ENCODE results near the gene PTGDS. TPM values are rescaled to one million over a fixed set of nuclear protein-coding genes. Genes with fewer than 3 reads are reported as not detected.

The PTGDS gene
- total RNA-seq, 1 experiment from 2014 or later, result 0.24 TPM

DNA sequence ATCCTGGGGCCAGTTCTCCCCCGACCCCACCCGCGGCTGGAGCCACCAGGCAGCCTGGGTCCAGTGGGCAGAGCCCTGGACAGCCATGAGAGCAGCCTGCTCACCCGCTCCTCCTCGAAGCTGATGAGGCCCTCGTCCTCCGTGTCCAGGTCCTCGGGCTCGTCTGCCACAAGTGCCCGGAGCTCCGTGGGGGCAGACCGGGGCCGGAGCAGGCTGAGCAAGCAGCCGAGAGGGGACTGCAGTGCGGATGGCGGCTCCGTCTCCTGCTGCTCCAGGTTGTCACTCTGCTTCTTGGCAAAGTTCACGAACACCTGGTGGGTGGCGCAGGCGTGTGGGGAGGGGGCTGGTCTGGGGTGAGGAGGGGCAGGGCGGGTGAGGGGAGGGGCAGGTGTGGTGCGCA is 31.0 kb downstream of the PTGDS start:
- no peak for DNase-seq (ENCODE audit: low read depth)

DNA sequence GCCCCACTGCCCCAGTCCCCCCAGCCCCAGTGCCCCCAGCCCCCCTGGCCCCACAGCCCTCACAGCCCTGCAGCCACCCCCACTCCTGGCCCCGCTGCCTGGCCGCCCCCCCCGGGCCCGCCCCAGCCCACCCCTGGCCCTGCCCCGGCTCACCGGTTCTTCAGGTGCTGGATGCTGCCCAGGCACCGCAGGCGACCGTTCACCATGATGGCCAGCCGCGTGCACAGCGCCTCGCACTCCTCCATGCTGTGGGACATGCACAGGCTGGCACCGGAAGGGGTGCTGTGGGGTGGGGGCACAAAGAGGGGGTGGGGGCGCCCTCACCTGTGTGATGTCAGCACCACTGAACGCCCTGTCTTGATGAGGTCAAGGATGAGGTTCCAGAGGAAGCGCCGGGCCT is 31.9 kb downstream of the PTGDS start:
- DNase-seq (ENCODE audit: low read depth), result no peak

- DNase-seq (ENCODE audit: low read depth), result no peak
These were observed 32.8 kb downstream of the PTGDS start for GRCh38 chr9:137009938-137010732.

DNA sequence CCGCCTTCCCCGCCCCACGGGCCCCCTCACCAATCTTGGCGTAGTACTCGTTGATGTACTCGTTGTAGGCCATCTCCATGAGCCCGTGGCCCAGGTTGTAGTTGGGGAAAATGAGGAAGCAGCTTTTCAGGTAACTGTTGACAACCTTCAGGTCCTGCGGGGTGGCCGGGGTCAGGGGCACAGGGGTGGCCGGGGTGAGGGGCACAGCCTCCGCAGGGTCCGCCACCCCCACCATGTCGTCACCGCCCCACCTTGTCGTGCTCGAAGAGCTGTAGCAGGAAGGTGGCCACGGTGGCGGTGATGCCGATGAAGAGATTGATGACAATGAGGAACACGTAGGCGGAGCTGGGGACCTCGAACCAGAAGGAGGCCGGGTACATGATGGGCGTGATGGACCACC is 33.9 kb downstream of the PTGDS start:
- DNase-seq (ENCODE audit: low read depth), result no peak

GRCh38 chr9:137011907-137012675 is 34.8 kb downstream of the PTGDS start:
- DNase-seq (ENCODE audit: low read depth), result no peak

DNA sequence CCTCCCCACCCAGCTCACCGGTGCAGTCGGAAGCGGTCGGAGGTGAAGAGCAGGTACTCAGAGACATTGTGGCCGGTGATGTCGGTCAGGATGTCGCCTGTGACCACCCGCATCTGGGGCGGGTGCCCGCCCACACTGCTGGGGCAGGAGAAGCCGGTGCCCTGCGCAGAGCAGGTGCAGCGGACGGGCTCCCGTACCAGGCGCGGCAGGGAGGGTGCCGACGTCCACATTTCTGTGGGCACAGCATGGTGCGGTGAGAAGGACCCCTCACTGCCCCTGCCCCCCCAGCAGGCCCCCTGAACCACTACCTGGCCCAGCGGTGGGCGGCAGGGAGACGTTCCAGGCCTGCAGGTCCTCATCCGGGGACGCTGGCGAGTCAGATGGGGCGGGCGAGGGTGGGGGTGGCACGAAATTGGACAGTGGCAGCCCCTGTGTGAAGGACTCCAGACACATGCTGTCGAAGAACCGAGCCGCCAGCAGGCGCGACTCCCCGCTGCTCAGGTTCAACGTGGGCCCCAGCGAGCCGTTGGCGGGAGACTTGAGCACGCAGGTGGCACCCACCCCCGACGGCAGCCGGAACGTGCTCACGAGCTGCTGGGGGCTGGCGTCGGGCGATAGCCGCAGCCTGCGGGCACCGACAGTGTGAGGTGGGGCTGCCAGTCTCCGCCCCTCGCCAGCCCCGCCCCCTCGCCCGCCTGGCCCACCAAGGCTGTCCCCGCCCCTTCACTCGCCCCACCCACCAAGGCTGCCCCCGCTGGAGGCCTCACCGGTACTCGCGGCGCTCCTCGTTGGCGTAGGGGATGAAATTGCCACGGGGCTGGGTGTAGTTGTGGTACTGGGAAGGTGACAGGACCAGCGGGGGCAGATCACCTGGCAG is 35.6 kb downstream of the PTGDS start:
- DNase-seq (ENCODE audit: low read depth), result no peak

DNA sequence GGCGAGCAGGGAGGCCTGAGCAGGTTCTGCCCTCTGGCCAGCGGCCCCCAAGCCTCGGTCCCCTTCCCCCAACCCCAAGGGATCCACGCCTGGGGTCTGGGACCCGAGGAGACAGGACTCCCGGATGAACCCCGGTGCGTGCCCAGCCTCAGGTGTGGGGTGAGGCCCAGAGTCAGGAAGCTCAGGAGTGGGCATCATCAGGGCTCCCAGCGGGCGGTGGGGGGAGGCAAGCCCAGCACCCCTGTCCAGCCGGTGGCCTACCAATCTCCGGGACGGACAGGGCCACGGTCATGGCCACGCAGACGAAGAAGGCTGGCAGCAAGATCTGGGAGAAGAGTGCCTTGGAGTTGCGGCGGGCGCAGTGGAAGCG is 36.3 kb downstream of the PTGDS start:
- no peak for DNase-seq (ENCODE audit: low read depth)

GRCh38 chr9:137014166-137014565 is 36.9 kb downstream of the PTGDS start:
- no peak for DNase-seq (ENCODE audit: low read depth)

DNA sequence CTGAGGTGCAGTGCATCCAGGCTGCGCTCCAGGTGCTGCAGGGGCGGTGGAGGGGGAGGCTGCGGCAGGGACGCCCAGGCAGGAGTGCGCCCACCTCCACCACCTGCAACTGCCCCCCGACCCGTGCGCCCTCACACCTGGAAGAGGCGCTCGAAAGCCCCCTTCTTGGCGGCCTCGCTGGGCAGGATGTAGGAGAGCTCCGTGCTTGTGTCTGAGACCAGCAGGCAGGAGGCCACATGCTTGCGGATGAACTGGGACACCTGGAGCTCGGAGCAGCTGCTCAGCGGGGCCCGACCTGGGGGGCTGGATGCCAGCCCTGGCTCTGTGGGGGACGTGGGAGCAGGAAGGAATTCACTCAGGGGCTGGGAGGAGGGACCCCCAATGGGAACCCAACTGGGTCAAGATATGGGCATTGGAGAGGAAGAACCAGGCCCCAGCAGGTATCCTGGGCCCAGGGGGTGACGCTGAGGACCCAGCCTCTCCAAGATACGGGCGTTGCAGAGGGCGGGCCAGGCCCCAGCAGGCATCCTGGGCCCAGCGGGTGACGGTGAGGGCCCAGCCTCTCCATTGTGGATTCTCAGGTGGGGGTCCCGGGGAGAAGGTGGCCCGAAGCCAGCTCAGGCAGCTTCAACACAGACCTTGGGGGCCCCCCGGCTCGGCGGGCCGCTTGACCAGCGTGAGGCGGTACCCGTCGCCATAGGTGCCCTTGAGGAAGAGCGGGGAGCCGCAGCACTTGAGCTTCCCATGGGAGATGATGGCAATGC is 37.7 kb downstream of the PTGDS start:
- DNase-seq (ENCODE audit: low read depth), result no peak

- DNase-seq (ENCODE audit: low read depth), result no peak
These were observed 38.2 kb downstream of the PTGDS start for GRCh38 chr9:137015540-137015930.

- DNase-seq (ENCODE audit: low read depth), result no peak
These were observed 38.7 kb downstream of the PTGDS start for GRCh38 chr9:137015976-137016375.

DNA sequence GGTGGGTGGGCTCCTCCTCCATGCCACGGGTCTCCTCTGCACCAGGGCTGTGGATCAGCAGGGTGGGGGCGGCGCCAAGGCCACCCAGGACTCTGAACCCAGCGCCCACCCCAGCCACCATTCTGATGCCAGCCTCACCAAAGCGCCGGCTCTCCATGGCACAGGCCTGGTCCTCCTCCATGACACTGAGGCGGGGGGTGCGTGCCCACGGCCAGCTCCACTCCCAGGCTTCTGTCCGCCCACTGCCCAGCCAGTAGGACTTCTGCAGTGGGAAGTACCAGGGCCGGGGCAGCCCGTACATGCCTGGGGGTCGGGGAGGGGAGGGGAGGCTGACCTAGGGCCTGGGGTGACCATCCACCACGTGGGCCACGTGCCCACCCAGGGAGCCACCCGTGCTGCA is 39.1 kb downstream of the PTGDS start:
- DNase-seq (ENCODE audit: low read depth), result no peak

- no peak for DNase-seq (ENCODE audit: low read depth)
These were observed 39.8 kb downstream of the PTGDS start for GRCh38 chr9:137017071-137017470.

- no peak for DNase-seq (ENCODE audit: low read depth)
These were observed 40.6 kb downstream of the PTGDS start for GRCh38 chr9:137017791-137018497.

- DNase-seq (ENCODE audit: low read depth), result no peak
These were observed 41.7 kb downstream of the PTGDS start for GRCh38 chr9:137018761-137019559.

DNA sequence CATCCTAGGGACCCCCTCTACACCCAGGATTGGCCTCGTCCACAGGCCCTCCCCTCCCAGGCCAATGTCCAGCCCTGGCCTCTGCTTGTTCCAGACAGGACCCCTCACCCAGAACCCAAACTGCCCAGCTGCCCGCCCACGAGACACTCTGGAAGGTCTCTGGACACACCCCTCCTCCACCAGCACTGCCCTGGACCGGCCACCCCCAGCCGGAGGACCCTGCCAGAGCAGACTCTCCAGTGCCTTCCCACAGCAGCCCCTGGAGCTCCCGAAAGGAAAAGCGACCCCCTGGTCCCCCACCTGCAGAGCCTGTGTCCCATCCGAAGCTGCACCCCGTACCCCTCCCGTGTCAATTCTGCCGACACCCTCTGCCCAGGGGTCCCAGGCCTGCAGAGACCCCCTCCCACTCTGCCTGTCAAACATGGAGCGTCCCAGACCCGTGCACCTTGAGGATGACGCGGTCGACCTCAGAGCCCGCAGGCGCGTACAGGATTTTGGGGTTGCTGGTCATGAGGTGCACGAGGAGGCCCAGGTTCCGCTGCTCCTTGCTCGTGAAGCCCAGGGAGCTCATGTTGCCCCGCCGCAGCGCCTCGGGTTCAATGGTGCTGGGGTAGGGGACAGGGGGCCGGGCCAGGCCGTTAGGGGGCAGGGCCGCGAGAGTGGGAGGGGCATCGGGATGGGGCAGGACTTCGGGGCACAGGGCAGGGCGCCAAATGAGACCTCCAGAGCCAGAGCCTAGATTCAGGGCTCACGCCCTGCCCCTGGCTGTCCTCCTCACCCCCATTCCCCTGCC is 42.8 kb downstream of the PTGDS start:
- DNase-seq (ENCODE audit: low read depth), result no peak

GRCh38 chr9:137020771-137021567 is 43.7 kb downstream of the PTGDS start:
- DNase-seq (ENCODE audit: low read depth), result no peak

- DNase-seq (ENCODE audit: low read depth), result no peak
These were observed 44.3 kb downstream of the PTGDS start for GRCh38 chr9:137021568-137021978.
